8988T (cell line): ENCODE data around the gene RABL2B.

ENCODE experiments used
- DNase-seq: peaks from one replicate; pipeline ENCODE4 v3.0.0; 2011

RABL2B gene

GRCh38 chr22:50737728-50738648, 45.4 kb downstream of the RABL2B start, which contains the start of gene ACR:
TSS of gene ACR (plus strand) at chr22:50738204. CDS start at chr22:50738236, 32 bp downstream.
- DNase-seq = no peak

DNA sequence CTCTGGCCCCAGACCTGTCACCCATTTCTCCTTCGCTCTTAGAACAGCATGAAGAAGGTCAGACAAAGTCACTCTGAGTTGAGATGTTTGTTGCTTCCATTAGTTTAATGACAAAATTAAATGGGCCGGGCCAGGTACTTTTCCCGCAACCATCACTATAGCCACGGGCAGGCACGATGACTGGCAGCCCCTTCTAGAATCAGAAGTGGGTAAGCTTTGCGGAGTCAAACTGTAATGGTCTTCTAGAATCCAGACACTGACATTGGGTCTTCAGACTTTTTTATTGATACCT, 47.8 kb downstream of the RABL2B start:
- no peak for DNase-seq

DNA sequence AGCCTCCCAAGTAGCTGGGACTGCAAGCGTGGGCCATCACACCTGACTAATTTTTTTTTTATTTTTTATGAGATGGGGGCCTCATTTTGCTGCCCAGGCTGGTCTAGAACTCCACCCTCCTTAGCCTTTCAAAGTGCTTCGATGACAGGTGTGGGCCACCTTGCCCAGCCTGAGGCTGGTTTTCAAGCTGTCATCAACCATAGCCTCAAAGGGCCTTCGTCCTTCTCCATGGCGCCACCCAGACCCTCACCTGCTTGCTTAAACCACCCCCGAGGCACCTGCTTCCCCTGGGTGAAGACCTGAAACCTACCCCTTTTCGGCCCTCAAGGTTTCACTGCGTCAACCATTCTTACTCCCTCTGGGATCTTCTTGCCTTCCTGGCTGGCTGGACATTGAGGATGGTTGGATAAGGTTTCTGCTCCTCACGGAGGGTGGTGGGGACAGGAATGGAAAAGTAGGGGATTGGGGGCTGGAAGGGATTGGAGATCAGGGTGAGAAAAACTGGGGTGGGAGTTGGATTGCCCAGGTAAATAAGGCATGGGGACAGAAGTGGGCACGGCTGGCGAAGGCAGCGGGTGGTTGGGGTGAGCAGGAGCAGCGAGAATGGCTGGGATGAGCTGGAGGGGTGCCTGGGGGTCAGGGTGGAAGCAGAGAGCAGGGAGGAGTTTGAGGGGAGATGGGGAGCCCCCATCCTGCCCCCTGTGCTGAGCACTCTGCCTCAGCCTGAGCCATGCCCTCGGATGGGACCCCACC, 48.3 kb downstream of the RABL2B start:
- DNase-seq = no peak

- DNase-seq = no peak
These were observed 49.1 kb downstream of the RABL2B start for GRCh38 chr22:50734343-50734771.

- DNase-seq = no peak
These were observed 49.7 kb downstream of the RABL2B start for GRCh38 chr22:50733521-50734342.

DNA sequence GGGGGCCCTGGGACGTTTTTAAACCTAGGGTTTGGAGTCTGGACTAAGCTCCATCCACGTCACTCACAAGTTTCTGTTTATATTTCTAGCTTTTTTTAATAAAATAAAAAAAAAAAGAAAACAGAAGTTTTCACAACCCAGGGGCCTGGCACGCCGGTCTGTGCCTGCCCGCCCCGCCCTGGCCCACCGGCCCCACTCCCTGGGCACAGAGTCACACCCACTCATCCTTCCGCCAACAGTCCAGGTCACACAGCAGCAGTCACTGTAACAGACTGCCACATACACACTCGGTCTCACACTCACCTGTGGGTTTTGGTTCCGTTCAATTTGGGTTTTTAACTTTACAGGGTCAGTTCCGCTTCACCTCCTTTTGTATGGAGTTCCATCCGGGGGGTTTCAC, 50.8 kb downstream of the RABL2B start:
- no peak for DNase-seq

DNA sequence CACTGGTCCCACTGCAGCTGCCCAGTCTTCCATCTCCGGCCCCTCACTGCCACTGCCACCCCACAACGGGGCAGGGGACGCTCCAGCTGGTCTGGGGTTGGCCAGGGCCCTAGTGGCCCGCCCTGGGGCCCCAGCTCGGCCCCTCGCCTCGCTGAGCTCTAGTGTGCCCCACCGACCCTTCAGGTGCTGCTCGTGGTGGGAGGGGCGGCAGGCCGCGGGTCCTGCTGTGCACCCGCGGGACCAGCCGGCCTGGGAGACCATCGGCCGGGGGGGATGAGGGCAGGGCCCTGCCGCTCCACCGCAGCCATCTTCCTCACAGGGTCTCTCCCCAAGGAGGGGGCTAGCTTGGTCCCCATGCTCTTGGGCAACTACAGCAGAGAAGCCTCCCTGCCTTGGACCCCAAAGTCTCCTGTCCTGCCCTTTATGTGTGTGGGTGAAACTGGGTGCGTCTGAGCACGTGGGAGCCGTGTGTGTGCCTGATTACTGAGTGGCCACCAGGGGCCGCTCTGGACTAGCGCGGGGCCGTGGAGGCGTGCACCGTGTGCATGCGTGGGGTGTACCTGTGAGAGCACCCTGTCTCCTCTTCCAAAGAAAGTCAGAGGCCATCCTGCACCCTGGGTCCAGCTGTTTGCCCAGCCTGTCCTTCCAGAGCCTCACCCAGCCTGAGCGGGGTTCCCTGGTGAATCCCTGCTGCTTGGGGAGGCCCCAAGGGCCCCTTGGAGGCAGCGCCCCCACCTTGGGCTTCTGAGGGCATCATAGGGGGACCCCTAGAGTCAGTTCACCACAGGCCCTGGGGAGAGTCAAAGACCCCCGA, 51.4 kb downstream of the RABL2B start:
- DNase-seq = peak; percentile 87

DNA sequence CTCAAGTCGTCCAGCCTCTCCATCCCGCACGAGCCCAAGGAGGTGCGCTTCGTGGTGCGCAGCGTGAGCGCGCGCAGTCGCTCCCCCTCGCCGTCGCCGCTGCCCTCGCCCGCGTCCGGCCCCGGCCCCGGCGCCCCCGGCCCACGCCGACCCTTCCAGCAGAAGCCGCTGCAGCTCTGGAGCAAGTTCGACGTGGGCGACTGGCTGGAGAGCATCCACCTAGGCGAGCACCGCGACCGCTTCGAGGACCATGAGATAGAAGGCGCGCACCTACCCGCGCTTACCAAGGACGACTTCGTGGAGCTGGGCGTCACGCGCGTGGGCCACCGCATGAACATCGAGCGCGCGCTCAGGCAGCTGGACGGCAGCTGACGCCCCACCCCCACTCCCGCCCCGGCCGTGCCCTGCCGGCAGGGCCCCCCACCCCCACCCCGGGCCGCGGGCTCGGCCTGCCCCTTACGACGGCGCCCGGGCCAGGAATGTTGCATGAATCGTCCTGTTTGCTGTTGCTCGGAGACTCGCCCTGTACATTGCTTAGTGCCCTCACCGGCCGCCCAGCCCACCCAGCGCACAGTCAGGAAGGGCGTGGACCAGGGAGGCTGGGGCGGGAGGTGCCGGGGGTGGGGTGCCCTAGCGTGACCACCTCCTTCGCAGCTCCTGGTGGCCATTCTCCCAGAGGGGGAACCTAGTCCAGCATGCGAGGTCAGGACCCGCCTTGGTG, 52.3 kb downstream of the RABL2B start:
- DNase-seq = no peak

- no peak for DNase-seq
These were observed 53.2 kb downstream of the RABL2B start for GRCh38 chr22:50730013-50730891.

DNA sequence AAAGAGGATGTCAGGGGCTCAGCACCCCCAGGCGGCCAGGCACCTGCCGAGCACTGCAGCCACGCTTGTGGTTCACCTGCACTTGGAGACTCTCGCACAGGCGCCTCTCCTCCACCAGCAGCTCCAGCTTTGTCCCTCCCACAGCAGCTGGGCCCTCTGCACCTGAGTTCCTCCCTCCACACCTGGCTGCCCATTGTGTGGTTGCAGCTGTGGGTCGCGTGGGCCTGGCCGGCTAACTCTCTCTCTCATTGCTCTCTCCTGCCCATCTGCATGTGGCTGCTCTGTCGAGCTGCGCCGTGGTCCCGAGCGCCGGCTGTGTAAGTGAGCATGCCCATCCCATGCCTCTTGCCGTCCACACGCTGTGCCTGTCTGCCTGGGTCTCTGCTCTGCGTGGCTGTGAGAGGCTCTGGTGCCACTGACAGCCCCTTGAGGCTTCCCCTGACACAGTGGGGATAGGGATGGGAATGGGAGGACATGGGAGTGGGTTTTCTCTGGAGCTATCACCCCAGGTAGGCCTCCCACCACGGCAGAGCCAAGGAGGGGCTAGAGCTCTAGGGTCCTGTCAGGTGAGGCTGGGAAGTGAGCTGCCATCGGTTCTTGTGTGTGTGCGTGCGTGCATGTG, 53.9 kb downstream of the RABL2B start:
- DNase-seq = no peak

- no peak for DNase-seq
These were observed 54.9 kb downstream of the RABL2B start for GRCh38 chr22:50728523-50728931.

DNA sequence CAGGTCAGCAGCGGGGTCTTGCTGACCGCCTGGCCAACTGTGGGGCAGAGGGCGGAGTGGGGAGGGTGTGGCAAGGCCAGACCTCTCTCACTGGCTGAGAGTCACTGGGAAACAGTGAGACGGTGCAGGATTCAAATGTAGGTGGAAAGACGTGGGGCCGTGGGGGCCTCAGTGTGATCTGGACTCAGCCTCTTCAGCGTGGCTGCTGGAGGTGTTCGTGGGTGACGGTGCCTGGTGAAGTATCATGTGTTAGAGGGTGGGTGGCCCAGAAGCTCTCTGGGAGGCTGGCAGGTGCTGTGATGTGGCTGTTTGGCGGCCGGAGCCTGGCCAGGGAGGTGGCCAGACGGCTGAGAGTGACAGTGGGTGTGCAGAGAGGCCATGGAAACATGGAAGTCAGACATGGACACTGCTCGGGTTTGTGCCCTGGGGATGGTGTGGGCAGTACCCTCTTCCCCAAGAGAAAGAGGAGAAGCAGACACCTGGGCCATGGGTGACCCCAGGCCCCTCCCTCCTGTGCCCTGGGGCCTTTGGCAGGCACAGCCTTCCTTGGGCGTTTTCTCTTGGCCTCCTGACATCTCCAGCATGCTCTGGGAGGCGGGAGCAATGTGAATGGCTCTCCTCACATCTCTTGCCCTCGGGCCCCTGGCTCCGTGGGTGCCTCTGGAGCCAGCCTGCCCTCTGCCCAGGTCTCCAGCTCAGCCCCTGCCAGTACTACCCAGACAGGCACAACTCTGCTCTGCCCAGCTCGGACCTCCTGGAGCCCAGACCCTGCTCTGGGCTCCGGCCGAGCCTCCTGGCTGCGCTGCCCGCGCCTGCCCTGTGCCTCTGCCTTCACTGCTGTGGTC, 55.5 kb downstream of the RABL2B start:
- no peak for DNase-seq

- DNase-seq = peak; percentile 62
These were observed 56.6 kb downstream of the RABL2B start for GRCh38 chr22:50726643-50727340.

DNA sequence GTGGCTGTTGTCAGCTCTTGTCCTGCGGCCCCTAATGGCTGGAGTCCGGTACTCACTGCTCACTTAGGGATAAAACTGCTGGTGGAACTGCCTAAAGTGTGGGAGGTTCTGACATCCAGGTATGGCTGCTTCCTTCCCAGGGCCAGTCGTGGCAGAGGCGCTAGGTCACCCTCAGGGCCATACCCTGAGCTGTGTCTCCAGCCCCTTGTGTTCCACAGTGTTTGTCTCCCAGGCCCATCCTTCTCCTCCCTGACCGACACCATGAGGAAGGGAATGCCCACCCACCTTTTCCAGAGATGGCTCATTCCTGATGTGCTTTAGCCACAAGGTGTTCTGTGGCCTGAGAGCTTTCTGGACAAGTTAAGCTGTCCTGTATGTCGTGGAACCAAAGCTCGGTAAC, 57.8 kb downstream of the RABL2B start:
- no peak for DNase-seq

GRCh38 chr22:50724616-50725015, 58.8 kb downstream of the RABL2B start:
- no peak for DNase-seq

GRCh38 chr22:50723991-50724390, 59.4 kb downstream of the RABL2B start:
- no peak for DNase-seq

- no peak for DNase-seq
These were observed 60.6 kb downstream of the RABL2B start for GRCh38 chr22:50722716-50723428.
